Activated CD4-positive, alpha-beta T cell treated with anti-CD3 and anti-CD28 coated beads for 36 hours (primary cell): ENCODE data around the gene ARHGAP32. TPM values are rescaled to one million over a fixed set of nuclear protein-coding genes. Genes with fewer than 3 reads are reported as not detected.
"Not testable (repeated sequence)": the region's sequence is repeated elsewhere in the genome, so short reads cannot be mapped to it uniquely, and the experiment has no call there.

Source experiments
- ATAC-seq: fragments of 200-7000 bp; cut with Tn5 transposase; one replicate; pipeline ENCODE4 v1.10.0; 2021; ENCODE audit warnings: mild to moderate bottlenecking, moderate library complexity
- CTCF ChIA-PET: fragments of 350-600 bp; sonication (Branson Sonifier 250); formaldehyde crosslinking; loops from one replicate; lab custom pipeline; 2021; ENCODE audit warnings: antibody characterized with exemption; lab: Charles Lee
- POLR2A ChIA-PET: fragments of 350-600 bp; sonication (Branson Sonifier 250); formaldehyde crosslinking; loops from one replicate; lab custom pipeline; 2021; ENCODE audit warnings: antibody characterized with exemption, inconsistent platforms; lab: Charles Lee
- DNase-seq: peaks from one replicate; pipeline ENCODE4 v3.0.0-alpha.2; 2020
- H3K27ac Mint-ChIP-seq: one replicate; pipeline ENCODE4 v1.8.0; 2021; ENCODE audit warnings: mixed read lengths
- H3K27me3 Mint-ChIP-seq: one replicate; pipeline ENCODE4 v1.8.0; 2021; ENCODE audit warnings: mixed read lengths
- H3K36me3 Mint-ChIP-seq: one replicate; pipeline ENCODE4 v1.8.0; 2021; ENCODE audit warnings: low read depth, mixed read lengths
- H3K4me1 Mint-ChIP-seq: one replicate; pipeline ENCODE4 v1.8.0; 2021; ENCODE audit warnings: mixed read lengths
- H3K4me3 Mint-ChIP-seq: one replicate; pipeline ENCODE4 v1.8.0; 2021; ENCODE audit warnings: mild to moderate bottlenecking, moderate library complexity, mixed read lengths
- H3K9me3 Mint-ChIP-seq: one replicate; pipeline ENCODE4 v1.8.0; 2021; ENCODE audit warnings: low read depth, mixed read lengths
- intact Hi-C, 2 experiments: fragments of 100-400 bp; cut with DNase I in 1 of 2; cut with micrococcal nuclease in 1 of 2; formaldehyde crosslinking; loops; one replicate each; pipeline versions ENCODE4 v1.14.2 to v1.15.1; 2022 to 2024; cut with DNase I, micrococcal nuclease
- total RNA-seq, 2 experiments: library from RNA; stranded (reverse); gene quantifications; one replicate each; pipeline ENCODE4 v1.2.3, GENCODE V29; 2021

The ARHGAP32 gene
- total RNA-seq, 2 experiments from 2014 or later = 8.1 to 8.9 TPM

DNA sequence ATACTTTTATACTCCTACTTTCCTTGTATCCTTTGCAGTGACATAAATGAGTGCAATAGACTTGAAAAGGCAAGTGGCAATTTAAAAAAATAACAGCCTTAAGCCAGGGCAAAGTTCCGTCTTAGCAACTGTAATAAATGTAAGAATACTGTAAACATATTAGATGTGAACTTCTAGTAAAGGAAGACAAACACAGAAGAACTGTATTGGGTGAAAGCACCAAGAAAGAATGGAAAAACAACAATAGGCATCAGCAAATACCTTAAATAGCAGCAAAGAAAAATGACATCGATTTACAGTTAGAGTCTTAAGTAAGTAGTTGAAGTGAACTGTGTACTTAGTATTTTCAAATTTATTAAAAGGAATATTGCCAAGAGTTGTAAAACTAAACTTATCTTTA is 174.0 kb downstream of the ARHGAP32 start:
- ChIA-PET POLR2A (no interaction called here), CTCF (no interaction called here)
- intact Hi-C loops = no loop called here
- Mint-ChIP-seq H3K4me3 (no peak overlapping the region), H3K27me3 (no peaks in the 10 kb centered on the region), H3K4me1 (peaks cover 27% of the 10 kb centered on the region), H3K9me3 (no peaks in the 10 kb centered on the region), H3K27ac (no peak overlapping the region), H3K36me3 (no peaks in the 10 kb centered on the region)
- DNase-seq = no peak
- ATAC-seq = no peak

GRCh38 chr11:129013737-129014475 is 178.2 kb downstream of the ARHGAP32 start:
- Mint-ChIP-seq H3K4me3 (no peak overlapping the region), H3K4me1 (peaks cover 1% of the 10 kb centered on the region), H3K9me3 (no peaks in the 10 kb centered on the region), H3K27ac (no peak overlapping the region), H3K36me3 (no peaks in the 10 kb centered on the region), H3K27me3 (no peaks in the 10 kb centered on the region)
- ATAC-seq = no peak
- no peak for DNase-seq
- ChIA-PET POLR2A (no interaction called here), CTCF (no interaction called here)
- intact Hi-C loops = no loop called here

DNA sequence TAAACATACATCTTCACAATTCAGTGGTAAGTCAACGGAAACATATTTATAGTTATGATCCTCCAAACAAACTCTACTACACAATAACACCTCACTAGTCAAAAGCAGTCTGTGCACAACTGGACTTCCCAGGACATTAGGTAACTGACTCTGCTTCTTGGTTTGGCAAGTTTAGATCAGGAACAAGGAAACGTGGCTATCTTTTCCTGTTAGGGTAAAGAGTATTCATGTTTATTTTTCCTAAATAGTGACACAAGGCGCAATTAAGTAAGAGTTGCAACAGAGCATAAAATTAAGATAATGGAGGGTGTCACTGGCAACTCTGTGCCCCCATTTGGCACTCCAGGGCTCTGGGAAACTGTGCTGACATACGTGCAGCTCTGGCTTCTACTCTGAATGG is 179.2 kb downstream of the ARHGAP32 start:
- Mint-ChIP-seq H3K4me1 (no peaks in the 10 kb centered on the region), H3K27ac (no peak overlapping the region), H3K9me3 (no peaks in the 10 kb centered on the region), H3K27me3 (no peaks in the 10 kb centered on the region), H3K4me3 (no peak overlapping the region), H3K36me3 (no peaks in the 10 kb centered on the region)
- ATAC-seq (no peak), DNase-seq (no peak)
- POLR2A ChIA-PET = no interaction called here
- CTCF ChIA-PET = no interaction called here
- intact Hi-C loops = no loop called here

DNA sequence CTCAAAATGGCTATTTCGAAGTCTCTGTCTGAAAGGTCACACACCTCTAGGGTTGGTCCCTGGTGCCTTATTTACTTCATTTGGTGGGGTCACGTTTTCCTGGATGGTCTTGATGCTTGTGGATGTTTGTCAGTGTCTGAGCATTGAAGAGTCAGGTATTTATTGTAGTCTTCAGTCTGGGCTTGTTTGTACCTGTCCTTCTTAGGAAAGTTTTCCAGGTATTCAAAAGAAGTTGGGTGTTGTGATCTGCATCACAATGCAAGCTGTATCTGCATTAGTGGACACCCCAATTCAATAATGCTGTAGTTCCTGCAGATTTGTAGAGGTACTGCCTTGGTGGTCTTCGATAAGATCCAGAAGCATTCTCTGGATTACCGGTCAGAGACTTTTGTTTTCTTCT is 186.0 kb downstream of the ARHGAP32 start:
- H3K36me3 Mint-ChIP-seq = no peaks in the 10 kb centered on the region
- DNase-seq (no peak), ATAC-seq (no peak)
- POLR2A ChIA-PET = no interaction called here
- H3K4me3 Mint-ChIP-seq = no peak overlapping the region
- no peak overlapping the region for H3K27ac Mint-ChIP-seq
- CTCF ChIA-PET = no interaction called here
- H3K4me1 Mint-ChIP-seq = no peaks in the 10 kb centered on the region
- H3K27me3 Mint-ChIP-seq = no peaks in the 10 kb centered on the region
- H3K9me3 Mint-ChIP-seq = peaks cover 11% of the 10 kb centered on the region
- intact Hi-C loops = no loop called here

DNA sequence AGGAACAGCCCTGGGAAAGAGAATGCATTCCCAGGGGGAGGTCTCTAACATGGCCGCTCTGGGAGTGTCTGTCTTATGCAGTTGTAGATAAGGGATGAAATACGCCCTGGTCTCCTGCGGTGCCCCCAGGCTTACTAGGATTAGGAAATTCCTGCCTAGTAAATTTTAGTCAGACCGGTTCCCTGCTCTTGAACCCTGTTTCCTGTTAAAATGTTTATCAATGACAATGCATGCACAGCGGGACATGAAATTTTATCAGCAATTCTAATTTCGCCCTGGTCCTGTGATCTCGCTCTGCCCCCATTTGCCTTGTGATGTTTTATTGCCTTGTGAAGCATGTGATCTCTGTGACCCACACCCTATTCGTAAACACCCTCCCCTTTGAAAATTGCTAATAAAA is 193.0 kb downstream of the ARHGAP32 start:
- H3K4me3 Mint-ChIP-seq, H3K27me3 Mint-ChIP-seq, POLR2A ChIA-PET, H3K27ac Mint-ChIP-seq, intact Hi-C loops, H3K4me1 Mint-ChIP-seq, DNase-seq, CTCF ChIA-PET, ATAC-seq: not testable (repeated sequence)
- Mint-ChIP-seq H3K9me3 (peaks cover 17% of the 10 kb centered on the region), H3K36me3 (peaks cover 20% of the 10 kb centered on the region)

DNA sequence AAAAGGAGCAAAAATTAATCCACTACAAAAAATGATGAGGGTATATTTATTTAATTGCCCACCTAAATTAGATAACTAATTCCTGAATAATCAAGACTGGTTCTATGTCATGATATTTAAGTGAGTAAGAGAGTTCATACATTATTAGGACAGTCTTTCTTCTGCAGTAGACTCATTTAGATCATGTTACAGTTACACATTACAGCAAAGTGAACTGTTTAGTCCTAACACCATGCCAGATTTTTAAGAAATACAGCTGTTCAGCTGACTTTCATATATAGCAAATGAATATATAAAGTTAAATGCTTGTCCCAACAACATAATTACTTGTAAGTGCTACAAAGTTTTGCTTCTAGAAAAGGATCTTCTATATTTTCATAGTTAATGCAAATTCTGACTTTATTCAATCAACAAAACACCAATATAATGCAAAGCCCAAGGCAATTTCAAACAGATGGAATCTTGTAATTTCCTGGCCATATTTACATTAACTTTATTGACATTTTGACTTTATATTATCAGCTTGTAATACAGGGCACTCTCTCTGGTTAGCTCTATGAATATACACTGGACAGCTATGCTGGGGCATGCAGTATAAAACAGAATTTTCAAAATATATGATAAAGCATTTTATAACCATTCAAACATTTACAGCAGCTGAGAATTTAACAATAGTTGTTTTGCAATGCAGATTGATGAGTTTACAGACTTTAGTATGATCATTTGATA is 203.7 kb downstream of the ARHGAP32 start:
- Mint-ChIP-seq H3K9me3 (peaks cover 4% of the 10 kb centered on the region), H3K4me3 (no peak overlapping the region), H3K27ac (no peak overlapping the region), H3K27me3 (no peaks in the 10 kb centered on the region), H3K4me1 (peaks cover 6% of the 10 kb centered on the region), H3K36me3 (peaks cover 1% of the 10 kb centered on the region)
- POLR2A ChIA-PET = no interaction called here
- CTCF ChIA-PET = interaction anchor here (0.6 to 0.7 kb wide), 2 partner anchors 8 to 94 kb away, joined by 3 to 4 read pairs; no protein-coding TSS in a partner anchor
- ATAC-seq = no peak
- intact Hi-C loops = no loop called here
- DNase-seq = no peak

DNA sequence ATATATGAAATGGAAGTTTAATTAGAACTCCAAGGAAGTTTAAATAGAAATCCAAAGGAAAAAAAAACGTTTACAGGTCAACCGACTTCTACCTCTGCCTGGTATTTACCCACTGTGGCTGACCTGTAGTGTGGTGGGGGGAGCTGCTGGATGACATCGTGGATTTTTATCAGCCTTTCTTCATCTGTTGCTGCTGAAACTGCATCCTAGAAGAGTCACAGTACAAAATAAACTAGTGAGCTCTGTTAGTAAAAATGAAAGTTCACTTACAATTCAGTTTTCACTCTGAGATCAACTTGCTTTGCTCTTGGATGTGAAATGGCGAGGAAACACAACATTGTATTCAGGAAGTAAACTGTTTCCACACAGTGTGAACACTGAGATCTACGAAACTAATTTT is 206.2 kb downstream of the ARHGAP32 start:
- DNase-seq (no peak), ATAC-seq (peak; percentile 33)
- intact Hi-C loops = no loop called here
- Mint-ChIP-seq H3K4me1 (peaks cover 3% of the 10 kb centered on the region), H3K36me3 (peaks cover 1% of the 10 kb centered on the region), H3K27ac (no peak overlapping the region), H3K27me3 (no peaks in the 10 kb centered on the region), H3K4me3 (no peak overlapping the region), H3K9me3 (peaks cover 4% of the 10 kb centered on the region)
- ChIA-PET CTCF (interaction anchor here (0.9 to 1.3 kb wide), 3 partner anchors 12 to 101 kb away, joined by 3 to 4 read pairs (median 4); no protein-coding TSS in a partner anchor), POLR2A (no interaction called here)

GRCh38 chr11:128983023-128983422 is 209.1 kb downstream of the ARHGAP32 start:
- no peak overlapping the region for H3K27ac Mint-ChIP-seq
- H3K27me3 Mint-ChIP-seq = no peaks in the 10 kb centered on the region
- ATAC-seq = no peak
- no peak for DNase-seq
- H3K4me3 Mint-ChIP-seq = no peak overlapping the region
- ChIA-PET POLR2A (no interaction called here), CTCF (interaction anchor here (0.6 to 1.0 kb wide), 2 partner anchors 33 to 163 kb away, joined by 3 read pairs; no protein-coding TSS in a partner anchor)
- H3K36me3 Mint-ChIP-seq = peaks cover 1% of the 10 kb centered on the region
- no peaks in the 10 kb centered on the region for H3K9me3 Mint-ChIP-seq
- intact Hi-C loops = no loop called here
- H3K4me1 Mint-ChIP-seq = peaks cover 3% of the 10 kb centered on the region

- no peak overlapping the region for H3K4me3 Mint-ChIP-seq
- ChIA-PET CTCF (interaction anchor here (1.2 kb wide), 1 partner anchor 25 kb away, joined by 3 read pairs; no protein-coding TSS in a partner anchor), POLR2A (no interaction called here)
- ATAC-seq = no peak
- no peak overlapping the region for H3K27ac Mint-ChIP-seq
- no peak for DNase-seq
- no peaks in the 10 kb centered on the region for H3K36me3 Mint-ChIP-seq
- no peaks in the 10 kb centered on the region for H3K27me3 Mint-ChIP-seq
- intact Hi-C loops = no loop called here
- peaks cover 3% of the 10 kb centered on the region for H3K4me1 Mint-ChIP-seq
- no peaks in the 10 kb centered on the region for H3K9me3 Mint-ChIP-seq
Observed at GRCh38 chr11:128981254-128981653, 210.9 kb downstream of the ARHGAP32 start.

DNA sequence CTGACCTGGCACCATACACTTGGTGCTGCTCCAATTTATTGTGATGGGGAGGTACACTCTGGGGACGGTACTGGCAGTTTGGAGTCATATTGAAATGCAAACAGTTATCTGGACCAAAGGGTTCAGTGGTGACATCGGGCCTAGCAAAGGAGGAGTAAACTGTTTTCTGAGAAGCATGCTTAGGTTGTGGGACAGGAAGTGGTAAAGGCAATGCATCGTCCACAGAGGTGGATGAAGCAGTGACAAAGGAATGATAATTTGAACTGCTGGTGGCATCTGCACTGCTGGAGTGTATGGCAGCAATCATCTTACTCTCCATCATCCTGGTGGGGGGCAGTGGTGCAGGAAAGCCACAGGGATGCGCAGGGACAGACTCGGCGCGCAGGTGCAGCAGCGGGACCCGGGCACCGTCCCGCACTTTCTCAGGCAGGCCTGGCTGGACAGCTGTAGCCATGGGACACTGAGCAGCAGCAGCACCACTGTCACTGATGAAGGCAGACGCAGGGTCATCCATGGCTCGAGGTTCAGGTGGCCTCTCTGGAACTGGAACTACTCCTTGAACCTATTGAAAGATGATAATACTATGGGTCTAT is 221.4 kb downstream of the ARHGAP32 start:
- intact Hi-C loops = no loop called here
- Mint-ChIP-seq H3K9me3 (no peaks in the 10 kb centered on the region), H3K36me3 (peaks cover 7% of the 10 kb centered on the region), H3K27me3 (no peaks in the 10 kb centered on the region), H3K4me3 (no peak overlapping the region), H3K4me1 (peaks cover 1% of the 10 kb centered on the region), H3K27ac (no peak overlapping the region)
- CTCF ChIA-PET = interaction anchor here (0.6 to 1.7 kb wide), 4 partner anchors 14 to 531 kb away, joined by 3 to 10 read pairs (median 3); no protein-coding TSS in a partner anchor
- no peak for ATAC-seq
- POLR2A ChIA-PET = no interaction called here
- no peak for DNase-seq

GRCh38 chr11:128968916-128969315 is 223.2 kb downstream of the ARHGAP32 start:
- Mint-ChIP-seq H3K36me3 (peaks cover 9% of the 10 kb centered on the region), H3K27ac (no peak overlapping the region), H3K4me3 (no peak overlapping the region), H3K9me3 (peaks cover 2% of the 10 kb centered on the region), H3K4me1 (peaks cover 19% of the 10 kb centered on the region), H3K27me3 (no peaks in the 10 kb centered on the region)
- intact Hi-C loops = loop anchor here in 1 of 2 experiments (5.0 to 10.0 kb wide), 2 partner anchors 314 to 363 kb away; no protein-coding TSS in a partner anchor
- POLR2A ChIA-PET = no interaction called here
- peak; percentile 34 for ATAC-seq
- CTCF ChIA-PET = no interaction called here
- DNase-seq = no peak
